Mammary epithelial cell (primary cell): ENCODE results near the gene RNF150.

Experiments
- EZH2 ChIP-seq: IDR thresholded peaks from 2 replicates; pipeline ENCODE4 v1.6.1; 2012; ENCODE audit warnings: low read length, inconsistent platforms, borderline replicate concordance
- TF ChIP-seq, protein P1 (sequence below), 2 donors: IDR thresholded peaks in 1 of 2; conservative IDR thresholded peaks in 1 of 2; 2 replicates each; pipeline ENCODE4 v1.5.1; 2011 to 2012; ENCODE audit warnings: inconsistent platforms in 2 of 2, low read length in 2 of 2, mild to moderate bottlenecking in 2 of 2, control low read depth in 1 of 2, low read depth in 1 of 2; ENCODE audit not compliant: insufficient read depth in 1 of 2; ENCODE audit errors: extremely low read depth in 1 of 2

DNA sequence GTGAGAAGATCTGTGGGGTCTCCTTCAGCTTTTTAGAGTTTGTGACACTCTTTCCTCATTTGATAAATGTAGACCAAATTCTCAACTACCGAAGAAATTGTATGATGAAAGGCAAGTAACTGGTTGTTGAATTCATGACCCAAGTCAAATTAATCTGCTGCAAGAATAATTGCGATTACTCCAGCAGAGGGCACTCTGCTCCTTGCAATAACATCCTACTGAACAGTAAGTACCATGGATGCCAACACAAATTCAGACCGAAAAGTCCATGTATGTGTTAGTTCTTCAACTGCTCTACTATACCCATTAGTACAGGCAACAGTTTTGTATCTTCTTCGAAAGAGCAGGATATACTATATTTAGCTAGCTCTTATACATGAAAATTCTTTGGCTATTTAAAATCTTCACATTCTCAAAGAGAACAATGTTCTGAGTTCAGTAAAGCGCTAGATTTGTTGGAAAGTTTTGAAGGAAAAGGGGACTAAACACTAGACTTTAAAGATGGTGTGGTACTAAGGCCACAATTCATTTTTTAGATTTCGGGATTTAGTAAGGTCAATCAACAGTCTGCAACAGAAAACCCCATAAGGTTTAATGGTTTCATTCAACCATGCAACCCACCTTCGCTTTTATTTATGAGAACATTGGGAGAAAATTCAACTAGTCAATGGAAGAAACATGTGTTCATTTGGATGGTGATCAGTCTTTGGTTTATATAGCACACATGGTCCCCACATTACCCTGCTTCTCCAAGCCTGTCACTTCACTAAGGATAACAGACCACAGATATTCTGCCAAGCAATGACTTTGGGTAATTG is 271.7 kb downstream of the RNF150 start:
- TF ChIP-seq, protein P1, sequence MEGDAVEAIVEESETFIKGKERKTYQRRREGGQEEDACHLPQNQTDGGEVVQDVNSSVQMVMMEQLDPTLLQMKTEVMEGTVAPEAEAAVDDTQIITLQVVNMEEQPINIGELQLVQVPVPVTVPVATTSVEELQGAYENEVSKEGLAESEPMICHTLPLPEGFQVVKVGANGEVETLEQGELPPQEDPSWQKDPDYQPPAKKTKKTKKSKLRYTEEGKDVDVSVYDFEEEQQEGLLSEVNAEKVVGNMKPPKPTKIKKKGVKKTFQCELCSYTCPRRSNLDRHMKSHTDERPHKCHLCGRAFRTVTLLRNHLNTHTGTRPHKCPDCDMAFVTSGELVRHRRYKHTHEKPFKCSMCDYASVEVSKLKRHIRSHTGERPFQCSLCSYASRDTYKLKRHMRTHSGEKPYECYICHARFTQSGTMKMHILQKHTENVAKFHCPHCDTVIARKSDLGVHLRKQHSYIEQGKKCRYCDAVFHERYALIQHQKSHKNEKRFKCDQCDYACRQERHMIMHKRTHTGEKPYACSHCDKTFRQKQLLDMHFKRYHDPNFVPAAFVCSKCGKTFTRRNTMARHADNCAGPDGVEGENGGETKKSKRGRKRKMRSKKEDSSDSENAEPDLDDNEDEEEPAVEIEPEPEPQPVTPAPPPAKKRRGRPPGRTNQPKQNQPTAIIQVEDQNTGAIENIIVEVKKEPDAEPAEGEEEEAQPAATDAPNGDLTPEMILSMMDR (conservative IDR thresholded peaks at IDR 0.05 in 1 of 2, IDR thresholded peaks at IDR 0.05 in 1 of 2; ENCODE audit: extremely low read depth in 1 of 2, insufficient read depth in 1 of 2, low read depth in 1 of 2, low read length in 2 of 2) = peak; percentile 75 to 76
- TF ChIP-seq EZH2 = no peak
